ENCODE measurements around the gene ADRB2.

Gene ADRB2

GRCh38 chr5:148793261-148793660 lies 33.1 kb upstream of the ADRB2 start:
- no peak overlapping the region for H3K4me3 ChIP-seq (ENCODE audit: low read depth, low read length)
- DNase-seq (ENCODE audit: low read depth, low spot score), result no peak
- TF ChIP-seq CTCF (IDR thresholded peaks at IDR 0.05; ENCODE audit: insufficient read depth, low read length, missing control alignments), result no peak
- CTCF ChIA-PET, result interaction anchor here (0.9 to 2.2 kb wide), 2 partner anchors 42 to 63 kb away, joined by 3 to 4 read pairs; no protein-coding TSS in a partner anchor
- POLR2A ChIA-PET, result no interaction called here

GRCh38 chr5:148794275-148794674 lies 32.1 kb upstream of the ADRB2 start:
- TF ChIP-seq CTCF (IDR thresholded peaks at IDR 0.05; ENCODE audit: insufficient read depth, low read length, missing control alignments), result no peak
- ChIA-PET CTCF (interaction anchor here (1.3 to 2.2 kb wide), 3 partner anchors 27 to 241 kb away, joined by 4 to 11 read pairs (median 6); no protein-coding TSS in a partner anchor), POLR2A (no interaction called here)
- H3K4me3 ChIP-seq (ENCODE audit: low read depth, low read length), result no peak overlapping the region
- no peak for DNase-seq (ENCODE audit: low read depth, low spot score)

GRCh38 chr5:148794729-148795561 lies 31.5 kb upstream of the ADRB2 start:
- ChIA-PET POLR2A (no interaction called here), CTCF (interaction anchor here (1.3 to 2.2 kb wide), 3 partner anchors 27 to 241 kb away, joined by 4 to 11 read pairs (median 6); no protein-coding TSS in a partner anchor)
- DNase-seq (ENCODE audit: low read depth, low spot score), result peak; percentile 56
- no peak overlapping the region for H3K4me3 ChIP-seq (ENCODE audit: low read depth, low read length)
- TF ChIP-seq CTCF (IDR thresholded peaks at IDR 0.05; ENCODE audit: insufficient read depth, low read length, missing control alignments), result no peak

- DNase-seq (ENCODE audit: low read depth, low spot score), result no peak
- POLR2A ChIA-PET, result no interaction called here
- no peak for TF ChIP-seq CTCF (IDR thresholded peaks at IDR 0.05; ENCODE audit: insufficient read depth, low read length, missing control alignments)
- CTCF ChIA-PET, result interaction anchor here (1.6 kb wide), 1 partner anchor 56 kb away, joined by 3 read pairs; no protein-coding TSS in a partner anchor
- H3K4me3 ChIP-seq (ENCODE audit: low read depth, low read length), result no peak overlapping the region
These were observed 29.5 kb upstream of the ADRB2 start for GRCh38 chr5:148796936-148797335.

GRCh38 chr5:148798786-148799185 lies 27.6 kb upstream of the ADRB2 start:
- ChIA-PET CTCF (interaction anchor here (0.7 to 1.5 kb wide), 4 partner anchors 9 to 71 kb away, joined by 3 read pairs; no protein-coding TSS in a partner anchor), POLR2A (no interaction called here)
- H3K4me3 ChIP-seq (ENCODE audit: low read depth, low read length), result no peak overlapping the region
- no peak for DNase-seq (ENCODE audit: low read depth, low spot score)
- no peak for TF ChIP-seq CTCF (IDR thresholded peaks at IDR 0.05; ENCODE audit: insufficient read depth, low read length, missing control alignments)

- ChIA-PET CTCF (interaction anchor here (0.6 to 1.2 kb wide), 4 partner anchors 11 to 235 kb away, joined by 3 read pairs; no protein-coding TSS in a partner anchor), POLR2A (no interaction called here)
- DNase-seq (ENCODE audit: low read depth, low spot score), result no peak
- no peak for TF ChIP-seq CTCF (IDR thresholded peaks at IDR 0.05; ENCODE audit: insufficient read depth, low read length, missing control alignments)
- H3K4me3 ChIP-seq (ENCODE audit: low read depth, low read length), result no peak overlapping the region
These were observed 26.5 kb upstream of the ADRB2 start for GRCh38 chr5:148799737-148800527.
